ENCODE results near the gene PSMA8.
"Not testable (repeated sequence)": the region's sequence is repeated elsewhere in the genome, so short reads cannot be mapped to it uniquely, and the experiment has no call there.

The PSMA8 gene

GRCh38 chr18:26127786-26128185 is 5.9 kb upstream of the PSMA8 start:
- TF ChIP-seq POLR2A (IDR thresholded peaks at IDR 0.05; ENCODE audit: low read depth, low read length) = no peak
- DNase-seq (ENCODE audit: insufficient read length, low spot score) (no peak), FAIRE-seq (no peak)

- FAIRE-seq; DNase-seq (ENCODE audit: insufficient read length, low spot score): not testable (repeated sequence)
Measured at GRCh38 chr18:26128192-26128591, 5.5 kb upstream of the PSMA8 start.

- TF ChIP-seq POLR2A (IDR thresholded peaks at IDR 0.05; ENCODE audit: low read depth, low read length) = no peak
- FAIRE-seq = no peak
- no peak for DNase-seq (ENCODE audit: insufficient read length, low spot score)
Measured at GRCh38 chr18:26134107-26134506, 438 bp downstream of the PSMA8 start.

GRCh38 chr18:26135548-26135947 is 1.9 kb downstream of the PSMA8 start:
- FAIRE-seq (no peak), DNase-seq (ENCODE audit: insufficient read length, low spot score) (no peak)
- TF ChIP-seq POLR2A (IDR thresholded peaks at IDR 0.05; ENCODE audit: low read depth, low read length) = no peak

GRCh38 chr18:26157326-26157725 is 23.7 kb downstream of the PSMA8 start:
- no peak for FAIRE-seq
- no peak for TF ChIP-seq POLR2A (IDR thresholded peaks at IDR 0.05; ENCODE audit: low read depth, low read length)
- DNase-seq (ENCODE audit: insufficient read length, low spot score) = no peak

- no peak for DNase-seq (ENCODE audit: insufficient read length, low spot score)
- no peak for TF ChIP-seq POLR2A (IDR thresholded peaks at IDR 0.05; ENCODE audit: low read depth, low read length)
- no peak for FAIRE-seq
Measured at GRCh38 chr18:26159353-26159752, 25.7 kb downstream of the PSMA8 start.

- FAIRE-seq (no peak), DNase-seq (ENCODE audit: insufficient read length, low spot score) (no peak)
- no peak for TF ChIP-seq POLR2A (IDR thresholded peaks at IDR 0.05; ENCODE audit: low read depth, low read length)
Measured at GRCh38 chr18:26164571-26164970, 30.9 kb downstream of the PSMA8 start.

GRCh38 chr18:26167592-26167991 is 33.9 kb downstream of the PSMA8 start:
- not testable (repeated sequence) for DNase-seq (ENCODE audit: insufficient read length, low spot score); FAIRE-seq

- DNase-seq (ENCODE audit: insufficient read length, low spot score) (no peak), FAIRE-seq (no peak)
- TF ChIP-seq POLR2A (IDR thresholded peaks at IDR 0.05; ENCODE audit: low read depth, low read length) = no peak
Measured at GRCh38 chr18:26175481-26175880, 41.8 kb downstream of the PSMA8 start.

- FAIRE-seq = no peak
- no peak for TF ChIP-seq POLR2A (IDR thresholded peaks at IDR 0.05; ENCODE audit: low read depth, low read length)
Measured at GRCh38 chr18:26176134-26176533, 42.5 kb downstream of the PSMA8 start.

GRCh38 chr18:26181343-26181826 is 47.7 kb downstream of the PSMA8 start:
- DNase-seq (ENCODE audit: insufficient read length, low spot score) (no peak), FAIRE-seq (no peak)
- no peak for TF ChIP-seq POLR2A (IDR thresholded peaks at IDR 0.05; ENCODE audit: low read depth, low read length)

More at GRCh38 chr18:26176134-26176533, 42.5 kb downstream of the PSMA8 start:
- DNase-seq (ENCODE audit: insufficient read length, low spot score) = no peak

- TF ChIP-seq POLR2A (IDR thresholded peaks at IDR 0.05; ENCODE audit: low read depth, low read length) = no peak
Measured at GRCh38 chr18:26183395-26184112, 49.9 kb downstream of the PSMA8 start.

GRCh38 chr18:26185267-26185666 is 51.6 kb downstream of the PSMA8 start:
- no peak for TF ChIP-seq POLR2A (IDR thresholded peaks at IDR 0.05; ENCODE audit: low read depth, low read length)
- DNase-seq (ENCODE audit: insufficient read length, low spot score) (peak; percentile 1), FAIRE-seq (no peak)

More at GRCh38 chr18:26183395-26184112, 49.9 kb downstream of the PSMA8 start:
- DNase-seq (ENCODE audit: insufficient read length, low spot score) = no peak
- no peak for FAIRE-seq

- FAIRE-seq (no peak), DNase-seq (ENCODE audit: insufficient read length, low spot score) (no peak)
- TF ChIP-seq POLR2A (IDR thresholded peaks at IDR 0.05; ENCODE audit: low read depth, low read length) = no peak
Measured at GRCh38 chr18:26190506-26190905, 56.8 kb downstream of the PSMA8 start.

GRCh38 chr18:26192233-26192632 is 58.6 kb downstream of the PSMA8 start:
- no peak for FAIRE-seq
- no peak for TF ChIP-seq POLR2A (IDR thresholded peaks at IDR 0.05; ENCODE audit: low read depth, low read length)
- no peak for DNase-seq (ENCODE audit: insufficient read length, low spot score)

Data from H54 (cell line).